HCT116 (cell line): ENCODE results near the gene LMX1A. TPM values are rescaled to one million over a fixed set of nuclear protein-coding genes. Genes with fewer than 3 reads are reported as not detected.

Source experiments
- ATAC-seq: fragments of 200-7000 bp; cut with Tn5 transposase; 2 replicates; pipeline ENCODE4 v1.9.1; 2020; ENCODE audit warnings: mild to moderate bottlenecking, moderate library complexity
- BruUV-seq: library from RNA; stranded (reverse); fragments of 400-500 nt; replicated peaks from 2 replicates; lab custom pipeline; 2021; lab: Mats Ljungman, UMichigan
- CTCF ChIA-PET: fragments of 300-600 bp; sonication (Branson Sonifier 250); formaldehyde crosslinking; loops from one replicate; lab custom pipeline; 2021; ENCODE audit warnings: antibody characterized with exemption; lab: Charles Lee
- POLR2A ChIA-PET: fragments of 300-600, 350-600 bp; sonication (Branson Sonifier 250); formaldehyde crosslinking; loops from one replicate; lab custom pipeline; 2021; ENCODE audit warnings: antibody characterized with exemption; lab: Charles Lee
- RAD21 ChIA-PET, 2 experiments: fragments of 300-600 bp; sonication (Branson Sonifier 250); formaldehyde crosslinking; loops; one replicate each; lab custom pipeline; 2023; ENCODE audit warnings: low total read pairs in 2 of 2; ENCODE audit not compliant: uncharacterized antibody in 2 of 2, unreplicated experiment in 2 of 2, low non-redundant PET in 1 of 2; lab: Charles Lee
- DNase-seq: peaks from one replicate; pipeline ENCODE4 v3.0.0-alpha.2; 2010; ENCODE audit warnings: low read depth, low spot score
- H2AFZ ChIP-seq: fragments of 200-600 bp; shearing (Covaris generic), sonication (generic); 2 replicates; pipeline ENCODE4 v1.6.1; 2017; ENCODE audit warnings: low read depth, mixed run types, mixed read lengths, antibody characterized with exemption, low read length; ENCODE audit not compliant: poor library complexity, severe bottlenecking
- H3K27ac ChIP-seq: 2 replicates; pipeline ENCODE4 v1.5.1; 2012; ENCODE audit warnings: low read depth, low read length
- H3K27me3 ChIP-seq: fragments of 200-600 bp; sonication (generic); 2 replicates; pipeline ENCODE4 v1.6.1; 2016; ENCODE audit warnings: mixed run types, low read length, mixed read lengths; ENCODE audit not compliant: insufficient read depth
- H3K36me3 ChIP-seq, 2 experiments: fragments of 200-500 bp in 1 of 2; fragments of 200-600 bp in 1 of 2; sonication (Bioruptor generic) in 1 of 2; sonication (generic) in 1 of 2; 2 replicates each; pipeline versions ENCODE4 v1.5.1 to v1.6.1; 2014 to 2016; ENCODE audit warnings: low read length in 2 of 2, inconsistent platforms in 1 of 2, mixed read lengths in 1 of 2, mixed run types in 1 of 2; ENCODE audit not compliant: insufficient read depth in 2 of 2, control insufficient read depth in 1 of 2
- H3K4me1 ChIP-seq, 2 experiments: fragments of 200-600 bp in 1 of 2; sonication (generic) in 1 of 2; 2 replicates each; pipeline versions ENCODE4 v1.5.1 to v1.6.1; 2012 to 2017; ENCODE audit warnings: low read length in 2 of 2, inconsistent platforms in 1 of 2, mild to moderate bottlenecking in 1 of 2, mixed read lengths in 1 of 2, mixed run types in 1 of 2, moderate library complexity in 1 of 2; ENCODE audit not compliant: insufficient read depth in 2 of 2, control insufficient read depth in 1 of 2
- H3K4me2 ChIP-seq: fragments of 200-600 bp; sonication (generic); 2 replicates; pipeline ENCODE4 v1.6.1; 2017; ENCODE audit warnings: mixed run types, low read length, mixed read lengths
- H3K4me3 ChIP-seq, 2 experiments: fragments of 200-600 bp in 1 of 2; sonication (generic) in 1 of 2; replicated peaks in 1 of 2; 2 replicates each; pipeline ENCODE4 v1.5.1; 2011 to 2016; ENCODE audit warnings: low read length in 2 of 2, control low read depth in 1 of 2, low read depth in 1 of 2, mild to moderate bottlenecking in 1 of 2, mixed read lengths in 1 of 2, mixed run types in 1 of 2
- H3K79me2 ChIP-seq: fragments of 200-600 bp; sonication (generic); 2 replicates; pipeline ENCODE4 v1.6.1; 2017; ENCODE audit warnings: mild to moderate bottlenecking, mixed run types, low read length, moderate library complexity, mixed read lengths; ENCODE audit not compliant: insufficient read depth
- H3K9ac ChIP-seq: fragments of 200-600 bp; sonication (generic); 2 replicates; pipeline ENCODE4 v1.6.1; 2016; ENCODE audit warnings: low read length, mixed read lengths
- H3K9me2 ChIP-seq: fragments of 200-600 bp; sonication (generic), shearing (Covaris generic); 2 replicates; pipeline ENCODE4 v1.6.1; 2017; ENCODE audit warnings: mixed run types, mild to moderate bottlenecking, moderate library complexity; ENCODE audit not compliant: insufficient read depth
- H3K9me3 ChIP-seq, 2 experiments: fragments of 200-500 bp in 1 of 2; fragments of 200-600 bp in 1 of 2; sonication (Bioruptor generic) in 1 of 2; sonication (generic) in 1 of 2; 2 replicates each; pipeline ENCODE4 v1.6.1; 2014 to 2017; ENCODE audit warnings: low read length in 2 of 2, mixed read lengths in 2 of 2, inconsistent platforms in 1 of 2, low read depth in 1 of 2, mild to moderate bottlenecking in 1 of 2, mixed run types in 1 of 2, moderate library complexity in 1 of 2; ENCODE audit not compliant: control insufficient read depth in 1 of 2, insufficient read depth in 1 of 2
- H4K20me1 ChIP-seq: fragments of 200-600 bp; sonication (generic), shearing (Covaris generic); 2 replicates; pipeline ENCODE4 v1.6.1; 2017; ENCODE audit warnings: mixed run types, mild to moderate bottlenecking, moderate library complexity; ENCODE audit not compliant: insufficient read depth
- CEBPB ChIP-seq: IDR thresholded peaks from 2 replicates; pipeline ENCODE4 v1.6.1; 2012; ENCODE audit warnings: low read depth
- CTCF ChIP-seq, 3 experiments: fragments of 200-600 bp in 1 of 3; sonication (generic) in 1 of 3; IDR thresholded peaks in 2 of 3; conservative IDR thresholded peaks in 1 of 3; 2 replicates each; pipeline ENCODE4 v1.5.1; 2012 to 2017; ENCODE audit warnings: low read depth in 2 of 3, low read length in 2 of 3, antibody characterized with exemption in 1 of 3, borderline replicate concordance in 1 of 3, control low read depth in 1 of 3, mild to moderate bottlenecking in 1 of 3, mixed read lengths in 1 of 3, mixed run types in 1 of 3, moderate library complexity in 1 of 3; ENCODE audit not compliant: insufficient read depth in 1 of 3
- EZH2 ChIP-seq: fragments of 200-600 bp; sonication (generic); IDR thresholded peaks from 2 replicates; pipeline ENCODE4 v1.6.1; 2017; ENCODE audit warnings: antibody characterized with exemption, mixed run types
- JUND ChIP-seq: IDR thresholded peaks from 2 replicates; pipeline ENCODE4 v1.6.1; 2012
- POLR2A ChIP-seq: IDR thresholded peaks from 2 replicates; pipeline ENCODE4 v1.7.0; 2011; ENCODE audit warnings: borderline replicate concordance; ENCODE audit not compliant: insufficient read depth, insufficient read length; ENCODE audit errors: extremely low read depth
- POLR2AphosphoS5 ChIP-seq: IDR thresholded peaks from 2 replicates; pipeline ENCODE4 v1.6.1; 2011; ENCODE audit warnings: mild to moderate bottlenecking, low read depth, low read length, moderate library complexity
- RAD21 ChIP-seq: IDR thresholded peaks from 2 replicates; pipeline ENCODE4 v1.6.1; 2012; ENCODE audit warnings: low read depth, mild to moderate bottlenecking
- REST ChIP-seq: IDR thresholded peaks from 2 replicates; pipeline ENCODE4 v1.6.1; 2012; ENCODE audit warnings: low read depth
- SP1 ChIP-seq: IDR thresholded peaks from 2 replicates; pipeline ENCODE4 v1.6.1; 2012; ENCODE audit warnings: low read depth
- SRF ChIP-seq: IDR thresholded peaks from 2 replicates; pipeline ENCODE4 v1.6.1; 2012; ENCODE audit warnings: low read depth
- TCF7L2 ChIP-seq: IDR thresholded peaks from 2 replicates; pipeline ENCODE4 v1.7.0; 2011; ENCODE audit warnings: borderline replicate concordance, inconsistent platforms; ENCODE audit not compliant: insufficient read depth, insufficient read length; ENCODE audit errors: extremely low read depth
- ZBTB33 ChIP-seq: IDR thresholded peaks from 2 replicates; pipeline ENCODE4 v1.6.1; 2011; ENCODE audit warnings: mild to moderate bottlenecking, low read length, moderate library complexity; ENCODE audit not compliant: insufficient replicate concordance; ENCODE audit errors: extremely low read depth
- ZFX ChIP-seq: fragments of 450-650 bp; IDR thresholded peaks from 2 replicates; pipeline ENCODE4 v1.6.1; 2017
- intact Hi-C: fragments of 100-400 bp; cut with micrococcal nuclease; formaldehyde crosslinking; loops from 2 replicates; pipeline ENCODE4 v1.10.0; 2022
- total RNA-seq: library from RNA; stranded (reverse); gene quantifications from one replicate; pipeline ENCODE4 v1.2.1, GENCODE V29; 2021; ENCODE audit not compliant: unreplicated experiment

LMX1A gene
- total RNA-seq, 1 experiment from 2014 or later = not detected

GRCh38 chr1:165217958-165218357, 138.6 kb downstream of the LMX1A start:
- Histone ChIP-seq H3K4me1 (no peaks in the 10 kb centered on the region), H3K4me2 (no peak overlapping the region), H4K20me1 (no peaks in the 10 kb centered on the region), H3K36me3 (no peaks in the 10 kb centered on the region), H3K27me3 (peaks cover 42% of the 10 kb centered on the region), H3K9me2 (no peaks in the 10 kb centered on the region), H3K27ac (no peak overlapping the region), H3K9me3 (no peaks in the 10 kb centered on the region), H3K79me2 (no peaks in the 10 kb centered on the region), H3K9ac (no peak overlapping the region), H3K4me3 (no peak overlapping the region), H2AFZ (no peak overlapping the region)
- no peak for DNase-seq
- POLR2A ChIA-PET = no interaction called here
- RAD21 ChIA-PET = no interaction called here
- no TSS peak for BruUV-seq
- no peak for ATAC-seq
- TF ChIP-seq TCF7L2 (no peak), ZFX (no peak), REST (no peak), POLR2AphosphoS5 (no peak), EZH2 (no peak), JUND (no peak), SP1 (no peak), ZBTB33 (no peak), POLR2A (no peak), CEBPB (no peak), CTCF (IDR thresholded peaks at IDR 0.05 in 2 of 3, conservative IDR thresholded peaks at IDR 0.05 in 1 of 3; ENCODE audit: borderline replicate concordance in 1 of 3, insufficient read depth in 1 of 3, low read depth in 2 of 3, low read length in 2 of 3) (no peak), RAD21 (no peak), SRF (no peak)
- CTCF ChIA-PET = no interaction called here
- intact Hi-C loops = no loop called here
